ENCODE results near the gene CUX1. TPM values are rescaled to one million over a fixed set of nuclear protein-coding genes. Genes with fewer than 3 reads are reported as not detected.
A peak's percentile ranks its signal among the peaks of the same experiment; 100 is the strongest.

CUX1 gene
- total RNA-seq, 4 donors from 2014 or later: 40.0 to 55.9 (median 47.3) TPM

- intact Hi-C loops (cut with DNase I): no loop called here
- WGBS, 2 donors: 97% methylated on average over 9 of the region's 9 CpGs
- Histone ChIP-seq H3K27me3 (no peaks in the 10 kb centered on the region), H3K36me3 (peaks cover 0 to 32% (median 0%) of the 10 kb centered on the region in 3 donors), H3K9me3 (no peaks in the 10 kb centered on the region), H3K4me3 (no peak overlapping the region), H3K4me1 (peaks cover 8 to 15% (median 13%) of the 10 kb centered on the region in 3 donors), H3K27ac (no peak overlapping the region)
- DNase-seq: no peak
- TF ChIP-seq CTCF (IDR thresholded peaks at IDR 0.05): no peak
- no peak for TF ChIP-seq POLR2A (IDR thresholded peaks at IDR 0.05)
Observed at GRCh38 chr7:102156867-102157266, 339.4 kb downstream of the CUX1 start.

DNA sequence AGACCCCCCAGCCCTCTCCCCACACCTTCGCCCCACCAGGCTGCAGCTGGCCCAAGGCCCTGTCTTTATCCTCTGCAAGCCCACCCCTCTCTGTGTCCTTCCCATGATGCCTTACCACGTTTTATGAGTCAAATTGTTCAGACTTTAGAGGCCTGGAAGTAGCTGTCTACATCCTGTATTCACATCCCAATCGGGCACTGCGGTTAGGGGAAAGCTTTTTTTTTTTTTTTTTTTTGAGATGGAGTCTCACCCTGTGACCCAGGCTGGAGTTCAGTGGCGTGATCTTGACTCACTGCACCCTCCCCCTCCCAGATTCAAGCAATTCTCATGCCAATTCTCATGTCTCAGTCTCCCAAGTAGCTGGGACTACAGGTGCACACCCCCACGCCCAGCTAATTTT is 347.7 kb downstream of the CUX1 start:
- WGBS, 2 donors: 75 to 86% methylated on average over 6 of the region's 6 CpGs
- no peak overlapping the region for H3K4me3 ChIP-seq
- H3K4me1 ChIP-seq: peaks cover 0 to 21% (median 0%) of the 10 kb centered on the region in 3 donors
- DNase-seq: no peak
- no peaks in the 10 kb centered on the region for H3K9me3 ChIP-seq
- intact Hi-C loops (cut with DNase I): no loop called here
- peaks cover 0 to 60% (median 0%) of the 10 kb centered on the region in 3 donors for H3K36me3 ChIP-seq
- TF ChIP-seq POLR2A (IDR thresholded peaks at IDR 0.05) (no peak), CTCF (IDR thresholded peaks at IDR 0.05) (no peak)
- no peaks in the 10 kb centered on the region for H3K27me3 ChIP-seq
- no peak overlapping the region for H3K27ac ChIP-seq

GRCh38 chr7:102167254-102167653 is 349.8 kb downstream of the CUX1 start:
- no peak overlapping the region for H3K27ac ChIP-seq
- intact Hi-C loops (cut with DNase I): no loop called here
- TF ChIP-seq POLR2A (IDR thresholded peaks at IDR 0.05): no peak
- no peak for TF ChIP-seq CTCF (IDR thresholded peaks at IDR 0.05)
- peaks cover 0 to 66% (median 5%) of the 10 kb centered on the region in 3 donors for H3K36me3 ChIP-seq
- WGBS, 2 donors: 89 to 97% methylated on average over 6 of the region's 6 CpGs
- H3K4me3 ChIP-seq: no peak overlapping the region
- no peak for DNase-seq
- peaks cover 0 to 21% (median 0%) of the 10 kb centered on the region in 3 donors for H3K4me1 ChIP-seq
- H3K27me3 ChIP-seq: no peaks in the 10 kb centered on the region
- H3K9me3 ChIP-seq: no peaks in the 10 kb centered on the region

- 54 to 68% methylated on average over 13 to 14 of the region's 14 CpGs for WGBS, 2 donors
- Histone ChIP-seq H3K4me3 (no peak overlapping the region), H3K36me3 (peaks cover 0 to 66% (median 8%) of the 10 kb centered on the region in 3 donors), H3K4me1 (peaks cover 0 to 21% (median 0%) of the 10 kb centered on the region in 3 donors), H3K9me3 (no peaks in the 10 kb centered on the region), H3K27me3 (no peaks in the 10 kb centered on the region), H3K27ac (peak overlapping the region in 2 of 4 donors; percentile 11 to 54)
- no peak for TF ChIP-seq CTCF (IDR thresholded peaks at IDR 0.05)
- TF ChIP-seq POLR2A (IDR thresholded peaks at IDR 0.05): no peak
- no peak for DNase-seq
- intact Hi-C loops (cut with DNase I): no loop called here
Observed at GRCh38 chr7:102169651-102170392, 352.4 kb downstream of the CUX1 start.

DNA sequence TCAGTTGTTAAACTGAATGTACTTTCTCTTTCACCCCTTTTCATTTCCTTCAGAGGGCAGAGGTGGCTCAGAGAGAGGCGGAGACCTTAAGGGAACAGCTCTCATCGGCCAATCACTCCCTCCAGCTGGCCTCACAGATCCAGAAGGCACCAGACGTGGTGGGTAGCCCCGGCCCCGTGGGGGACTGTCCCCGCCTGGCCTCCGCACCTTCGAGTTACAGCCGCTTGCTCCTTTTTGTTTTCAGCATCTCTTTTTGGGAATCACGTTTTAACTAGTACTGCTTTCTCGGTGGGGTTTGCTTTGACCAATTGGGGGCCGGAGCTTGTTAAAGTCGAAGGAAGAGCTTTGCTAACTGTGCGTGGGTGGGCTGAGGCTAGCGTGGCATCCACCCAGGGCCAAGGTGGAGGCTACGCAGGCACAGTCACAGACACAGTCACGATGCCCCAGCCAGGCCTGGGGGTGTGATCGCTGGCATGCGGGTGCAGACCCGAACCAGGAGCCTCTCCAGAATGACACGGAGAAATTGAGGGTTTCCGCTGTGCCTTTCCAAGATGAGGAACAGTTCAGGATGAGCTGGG is 353.1 kb downstream of the CUX1 start:
- Histone ChIP-seq H3K4me1 (peaks cover 0 to 21% (median 0%) of the 10 kb centered on the region in 3 donors), H3K27ac (peak overlapping the region in 1 of 4 donors; percentile 54), H3K9me3 (no peaks in the 10 kb centered on the region), H3K27me3 (no peaks in the 10 kb centered on the region), H3K36me3 (peaks cover 0 to 66% (median 8%) of the 10 kb centered on the region in 3 donors), H3K4me3 (no peak overlapping the region)
- whole genome bisulfite sequencing, 2 donors: 83 to 84% methylated on average over 8 to 14 of the region's 22 CpGs
- intact Hi-C loops (cut with DNase I): no loop called here
- no peak for TF ChIP-seq POLR2A (IDR thresholded peaks at IDR 0.05)
- no peak for TF ChIP-seq CTCF (IDR thresholded peaks at IDR 0.05)
- no peak for DNase-seq

All from esophagus squamous epithelium (tissue), 5 donors.